A673 (cell line): ENCODE results near the gene SALL1. TPM values are rescaled to one million over a fixed set of nuclear protein-coding genes. Genes with fewer than 3 reads are reported as not detected.

Source experiments
- BruUV-seq: library from RNA; stranded (reverse); fragments of 400-500 nt; replicated peaks from 2 replicates; lab custom pipeline; 2021; lab: Mats Ljungman, UMichigan
- CTCF ChIA-PET: fragments of 300-600 bp; sonication (Branson Sonifier 250); formaldehyde crosslinking; loops from one replicate; lab custom pipeline; 2022; ENCODE audit warnings: antibody characterized with exemption; lab: Charles Lee
- POLR2A ChIA-PET: fragments of 300-600 bp; sonication (Branson Sonifier 250); formaldehyde crosslinking; loops from one replicate; lab custom pipeline; 2022; ENCODE audit warnings: antibody characterized with exemption; ENCODE audit not compliant: low non-redundant PET; lab: Charles Lee
- DNase-seq: peaks from one replicate; pipeline ENCODE4 v3.0.0-alpha.2; 2015; ENCODE audit warnings: low spot score
- H3K27ac ChIP-seq: fragments of 200-600 bp; sonication (generic); 2 replicates; pipeline ENCODE4 v1.5.1; 2016; ENCODE audit warnings: mixed run types, low read depth, mild to moderate bottlenecking, mixed read lengths, antibody characterized with exemption, low read length; ENCODE audit not compliant: poor library complexity, severe bottlenecking
- H3K27me3 ChIP-seq: fragments of 200-600 bp; sonication (generic); replicated peaks from 2 replicates; pipeline ENCODE4 v1.6.1; 2017; ENCODE audit warnings: mixed run types, low read depth, mild to moderate bottlenecking, mixed read lengths, antibody characterized with exemption, low read length; ENCODE audit not compliant: insufficient read depth, poor library complexity
- H3K36me3 ChIP-seq: fragments of 200-600 bp; sonication (generic); 2 replicates; pipeline ENCODE4 v1.6.1; 2016; ENCODE audit warnings: mixed run types, mild to moderate bottlenecking, mixed read lengths, antibody characterized with exemption, low read length; ENCODE audit not compliant: insufficient read depth, poor library complexity, severe bottlenecking
- H3K4me1 ChIP-seq: fragments of 200-600 bp; sonication (generic); 2 replicates; pipeline ENCODE4 v1.6.1; 2017; ENCODE audit warnings: mixed run types, mild to moderate bottlenecking, mixed read lengths, antibody characterized with exemption, low read length; ENCODE audit not compliant: insufficient read depth, poor library complexity, severe bottlenecking
- H3K4me3 ChIP-seq: fragments of 200-600 bp; sonication (generic); 2 replicates; pipeline ENCODE4 v1.5.1; 2016; ENCODE audit warnings: low read depth, mixed run types, mild to moderate bottlenecking, mixed read lengths, low read length; ENCODE audit not compliant: poor library complexity, severe bottlenecking
- H3K9me3 ChIP-seq: fragments of 200-600 bp; sonication (generic); 2 replicates; pipeline ENCODE4 v1.6.1; 2016; ENCODE audit warnings: mixed run types, low read depth, mild to moderate bottlenecking, mixed read lengths, antibody characterized with exemption, low read length; ENCODE audit not compliant: poor library complexity, severe bottlenecking
- CTCF ChIP-seq: fragments of 300-800, 200-600 bp; sonication (generic); conservative IDR thresholded peaks from 2 replicates; pipeline ENCODE4 v1.5.1; 2017; ENCODE audit warnings: low read depth, mild to moderate bottlenecking, antibody characterized with exemption, low read length, moderate library complexity, mixed read lengths
- EZH2 ChIP-seq: fragments of 200-600 bp; sonication (generic); IDR thresholded peaks from 2 replicates; pipeline ENCODE4 v1.6.1; 2017; ENCODE audit warnings: borderline replicate concordance, low read depth, mild to moderate bottlenecking, mixed read lengths, antibody characterized with exemption, low read length; ENCODE audit not compliant: poor library complexity, severe bottlenecking
- intact Hi-C: fragments of 100-400 bp; cut with micrococcal nuclease; formaldehyde crosslinking; loops from one replicate; pipeline ENCODE4 v1.10.0; 2022; ENCODE audit not compliant: unreplicated experiment
- total RNA-seq: library from RNA; stranded (reverse); gene quantifications from 2 replicates; pipeline ENCODE4 v1.2.3, GENCODE V29; 2021

SALL1 gene
- total RNA-seq, 1 experiment from 2014 or later = 24.8 TPM

GRCh38 chr16:51133183-51133582, 17.9 kb downstream of the SALL1 start:
- ChIA-PET POLR2A (no interaction called here), CTCF (no interaction called here)
- Histone ChIP-seq H3K36me3 (peaks cover 7% of the 10 kb centered on the region), H3K27ac (no peak overlapping the region), H3K4me1 (peaks cover 13% of the 10 kb centered on the region), H3K27me3 (peaks cover 23% of the 10 kb centered on the region), H3K4me3 (no peak overlapping the region), H3K9me3 (no peaks in the 10 kb centered on the region)
- intact Hi-C loops = no loop called here
- no peak for TF ChIP-seq EZH2
- TF ChIP-seq CTCF = no peak
- no peak for DNase-seq
- BruUV-seq = no TSS peak

- ChIA-PET POLR2A (interaction anchor here (0.5 to 0.7 kb wide), 2 partner anchors 21 to 518 kb away, joined by 4 read pairs; no protein-coding TSS in a partner anchor), CTCF (interaction anchor here (0.7 kb wide), 1 partner anchor 628 kb away, joined by 3 read pairs; no protein-coding TSS in a partner anchor)
- Histone ChIP-seq H3K27ac (no peak overlapping the region), H3K27me3 (peaks cover 23% of the 10 kb centered on the region), H3K36me3 (peaks cover 7% of the 10 kb centered on the region), H3K4me1 (peaks cover 13% of the 10 kb centered on the region), H3K9me3 (no peaks in the 10 kb centered on the region), H3K4me3 (no peak overlapping the region)
- no peak for DNase-seq
- intact Hi-C loops = no loop called here
- BruUV-seq = no TSS peak
- TF ChIP-seq CTCF (no peak), EZH2 (no peak)
Measured at GRCh38 chr16:51132490-51133115, 18.5 kb downstream of the SALL1 start.

- ChIA-PET CTCF (no interaction called here), POLR2A (no interaction called here)
- TF ChIP-seq CTCF = no peak
- TF ChIP-seq EZH2 = no peak
- peaks cover 26% of the 10 kb centered on the region for H3K27me3 ChIP-seq
- intact Hi-C loops = no loop called here
- no peaks in the 10 kb centered on the region for H3K9me3 ChIP-seq
- peaks cover 7% of the 10 kb centered on the region for H3K36me3 ChIP-seq
- DNase-seq = no peak
- no TSS peak for BruUV-seq
- peaks cover 13% of the 10 kb centered on the region for H3K4me1 ChIP-seq
- no peak overlapping the region for H3K4me3 ChIP-seq
- H3K27ac ChIP-seq = no peak overlapping the region
Measured at GRCh38 chr16:51131619-51132018, 19.5 kb downstream of the SALL1 start.
